Right lobe of liver (tissue), 6 donors: Measurements from ENCODE around the gene TNS3. TPM values are rescaled to one million over a fixed set of nuclear protein-coding genes. Genes with fewer than 3 reads are reported as not detected.

Experiments
- ATAC-seq, 4 donors: fragments of 200-7000 bp; cut with Tn5 transposase; one replicate each; pipeline ENCODE4 v1.9.1; 2020; ENCODE audit warnings: mild to moderate bottlenecking in 4 of 4, moderate library complexity in 4 of 4
- DNase-seq, 3 donors: peaks; one replicate each; pipeline ENCODE4 v3.0.0-alpha.2; 2020
- H3K27ac ChIP-seq, 3 donors: fragments of 200-600 bp; one replicate each; pipeline ENCODE4 v1.8.0; 2022
- H3K27me3 ChIP-seq, 2 donors: fragments of 200-600 bp; one replicate each; pipeline ENCODE4 v1.8.0; 2022
- H3K36me3 ChIP-seq, 4 donors: fragments of 200-600 bp; sonication (generic) in 1 of 4; one replicate each; pipeline versions ENCODE4 v1.5.1 to v1.8.0; 2017 to 2022; ENCODE audit warnings: control low read depth in 1 of 4
- H3K4me1 ChIP-seq, 4 donors: fragments of 200-600 bp; sonication (generic) in 1 of 4; one replicate each; pipeline versions ENCODE4 v1.5.1 to v1.8.0; 2017 to 2022; ENCODE audit warnings: control low read depth in 1 of 4
- H3K4me3 ChIP-seq, 3 donors: fragments of 200-600 bp; one replicate each; pipeline ENCODE4 v1.8.0; 2022
- H3K9me3 ChIP-seq, 4 donors: fragments of 200-600 bp; sonication (generic) in 1 of 4; one replicate each; pipeline versions ENCODE4 v1.5.1 to v1.8.0; 2017 to 2022; ENCODE audit warnings: control low read depth in 1 of 4
- CTCF ChIP-seq, 4 donors: fragments of 200-600 bp in 3 of 4; fragments of 450-650 bp in 1 of 4; IDR thresholded peaks; one replicate each; pipeline versions ENCODE4 v1.5.1 to v1.8.0; 2016 to 2022; ENCODE audit warnings: antibody characterized with exemption in 4 of 4, mild to moderate bottlenecking in 2 of 4
- POLR2A ChIP-seq: fragments of 450-650 bp; IDR thresholded peaks from one replicate; pipeline ENCODE4 v1.6.1; 2017; ENCODE audit warnings: antibody characterized with exemption, mild to moderate bottlenecking
- WGBS: methylation state at CpG from one replicate; pipeline ENCODE4 v1.1.6; 2018; ENCODE audit warnings: low coverage, low lambda C conversion rate; ENCODE audit not compliant: insufficient coverage; ENCODE audit errors: missing lambda C conversion rate; 5-methylcytosine and 5-hydroxymethylcytosine counted together
- intact Hi-C, 2 donors: fragments of 100-400 bp; cut with DNase I; formaldehyde crosslinking; loops; one replicate each; pipeline versions ENCODE4 v1.11.2 to v1.14.1; 2022
- total RNA-seq, 6 experiments: library from RNA; depleted of rRNA in 2 of 6; stranded (reverse); fragments of >200 nt in 2 of 6; fragmentation: NEBNext Ultra II Directional in 3 of 6; extraction: Animal tissue kit (Norgen Biotek cat#: 25700) in 3 of 6; gene quantifications; one replicate each; pipeline versions ENCODE4 v1.1.0 to v1.2.4, GENCODE V29; 2016 to 2023
- donor health status: DM: no; HTN: yes; CAD: no.
- donor health status: DM: no; HTN: no; CAD: no.
- donor health status: DM: no; HTN: no; CAD: no.
- donor health status: DM: no; HTN: yes; CAD: no.
- donor health status: DM: no; HTN: yes; CAD: no.

Gene TNS3
- total RNA-seq, 6 experiments from 2014 or later, result 51.2 to 95.0 (median 58.4) TPM

DNA sequence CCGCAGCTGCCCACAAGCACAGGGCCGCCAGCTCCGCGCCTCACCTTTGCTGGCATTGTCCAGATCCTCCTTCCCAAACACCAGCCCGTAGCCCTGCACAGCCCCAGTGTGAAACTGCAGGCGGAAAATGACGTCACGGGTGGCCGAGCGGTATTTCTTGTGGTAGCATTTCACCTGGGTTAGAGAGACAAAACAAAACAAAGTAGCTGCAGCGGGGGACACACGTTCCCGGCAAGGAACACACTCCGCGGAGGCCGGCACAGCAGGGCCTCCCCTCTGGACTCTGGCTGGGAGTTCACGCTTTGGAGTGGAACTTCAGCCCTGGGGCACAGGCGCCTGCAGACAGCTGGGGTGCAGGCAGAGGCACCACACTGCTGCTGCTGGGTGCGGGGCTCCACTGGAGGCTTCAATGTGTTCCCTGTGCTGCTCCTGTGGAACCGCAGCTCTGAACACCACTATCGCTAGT lies 181.1 kb downstream of the TNS3 start:
- no peaks in the 10 kb centered on the region for H3K27me3 ChIP-seq
- H3K36me3 ChIP-seq, result peaks cover 0 to 43% (median 24%) of the 10 kb centered on the region in 4 donors
- intact Hi-C loops, result no loop called here
- TF ChIP-seq CTCF (IDR thresholded peaks at IDR 0.05) (no peak), POLR2A (no peak)
- 95% methylated on average over 8 of the region's 21 CpGs for WGBS
- no peak overlapping the region for H3K4me3 ChIP-seq
- no peak for ATAC-seq
- peak in 1 of 3 donors; percentile 39 for DNase-seq
- no peaks in the 10 kb centered on the region for H3K9me3 ChIP-seq
- no peak overlapping the region for H3K27ac ChIP-seq
- peaks cover 0 to 12% (median 6%) of the 10 kb centered on the region in 4 donors for H3K4me1 ChIP-seq

- ATAC-seq, result no peak
- Histone ChIP-seq H3K36me3 (peaks cover 0 to 51% (median 29%) of the 10 kb centered on the region in 4 donors), H3K4me3 (no peak overlapping the region), H3K27ac (no peak overlapping the region), H3K9me3 (no peaks in the 10 kb centered on the region), H3K4me1 (peaks cover 0 to 5% (median 2%) of the 10 kb centered on the region in 4 donors), H3K27me3 (no peaks in the 10 kb centered on the region)
- DNase-seq, result peak in 1 of 3 donors; percentile 5
- 100% methylated on average over 1 of the region's 2 CpGs for WGBS
- TF ChIP-seq CTCF (IDR thresholded peaks at IDR 0.05) (no peak), POLR2A (no peak)
- intact Hi-C loops, result no loop called here
Measured at GRCh38 chr7:47400001-47400400, 181.9 kb downstream of the TNS3 start.

DNA sequence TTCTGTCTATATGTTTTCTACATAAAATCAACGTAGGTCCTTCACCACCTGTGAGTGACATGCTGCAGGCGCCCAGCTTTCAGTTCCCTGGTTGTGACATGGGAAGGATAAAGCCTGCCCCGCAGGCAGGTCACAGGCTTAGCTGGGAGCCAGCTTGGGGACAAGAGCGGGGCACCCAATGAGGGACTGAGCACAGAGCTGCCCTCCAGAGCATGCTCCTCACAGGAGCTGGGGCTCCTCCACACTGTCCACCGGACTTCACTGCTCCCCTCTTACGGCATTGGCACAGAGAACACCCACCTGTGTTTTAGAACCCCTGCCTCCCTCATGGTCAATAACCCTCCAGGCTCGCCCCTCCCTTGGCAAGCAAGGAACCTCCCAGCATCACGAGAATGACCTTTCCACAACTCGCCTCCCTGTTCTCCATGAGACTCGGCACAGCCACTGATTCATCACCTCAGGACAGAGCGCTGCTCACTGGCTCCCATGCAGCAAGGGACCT lies 187.1 kb downstream of the TNS3 start:
- Histone ChIP-seq H3K36me3 (peaks cover 0 to 74% (median 39%) of the 10 kb centered on the region in 4 donors), H3K27me3 (no peaks in the 10 kb centered on the region), H3K4me1 (no peaks in the 10 kb centered on the region), H3K9me3 (no peaks in the 10 kb centered on the region), H3K27ac (no peak overlapping the region), H3K4me3 (no peak overlapping the region)
- TF ChIP-seq POLR2A, result no peak
- WGBS, result 89% methylated on average over 5 of the region's 11 CpGs
- DNase-seq (peak in 1 of 3 donors; percentile 14), ATAC-seq (peak in 3 of 4 donors; percentile 7 to 17 (median 12))
- intact Hi-C loops, result no loop called here

DNA sequence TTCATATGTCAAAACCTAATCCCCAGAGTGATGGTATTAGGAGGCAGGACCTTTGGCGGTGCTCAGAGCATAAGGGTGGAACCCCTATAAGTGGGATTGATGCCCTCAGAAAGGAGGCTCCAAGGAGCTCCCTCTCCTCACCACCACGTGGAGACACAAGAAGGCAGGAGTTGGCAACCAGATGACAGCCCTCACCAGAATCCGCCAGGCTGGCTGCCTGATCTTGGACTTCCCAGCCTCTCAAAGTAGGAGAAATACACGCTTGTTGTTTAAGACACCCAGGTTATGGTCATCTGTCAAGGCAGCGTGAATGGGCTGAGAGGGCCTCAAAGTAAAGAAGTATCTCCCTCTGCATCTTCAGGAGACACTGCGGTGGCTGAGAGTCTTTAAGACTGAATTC lies 187.7 kb downstream of the TNS3 start:
- peak in 1 of 3 donors; percentile 13 for DNase-seq
- TF ChIP-seq POLR2A, result no peak
- no peak for TF ChIP-seq CTCF (IDR thresholded peaks at IDR 0.05)
- no peak for ATAC-seq
- Histone ChIP-seq H3K27me3 (no peaks in the 10 kb centered on the region), H3K27ac (no peak overlapping the region), H3K4me1 (no peaks in the 10 kb centered on the region), H3K9me3 (no peaks in the 10 kb centered on the region), H3K36me3 (peaks cover 0 to 77% (median 39%) of the 10 kb centered on the region in 4 donors), H3K4me3 (no peak overlapping the region)
- intact Hi-C loops, result no loop called here
- WGBS, result 67% methylated on average over 4 of the region's 6 CpGs

GRCh38 chr7:47393406-47393805 lies 188.5 kb downstream of the TNS3 start:
- Histone ChIP-seq H3K9me3 (no peaks in the 10 kb centered on the region), H3K27ac (no peak overlapping the region), H3K4me3 (no peak overlapping the region), H3K27me3 (no peaks in the 10 kb centered on the region), H3K4me1 (no peaks in the 10 kb centered on the region), H3K36me3 (peaks cover 0 to 73% (median 39%) of the 10 kb centered on the region in 4 donors)
- WGBS, result no CpG with 5 or more reads among the region's 7 CpGs
- intact Hi-C loops, result no loop called here
- TF ChIP-seq POLR2A (no peak), CTCF (IDR thresholded peaks at IDR 0.05) (no peak)
- DNase-seq, result peak in 1 of 3 donors; percentile 27
- no peak for ATAC-seq
